ENCODE results near the gene CLASP1. TPM values are rescaled to one million over a fixed set of nuclear protein-coding genes. Genes with fewer than 3 reads are reported as not detected.
"Not testable (repeated sequence)": the region's sequence is repeated elsewhere in the genome, so short reads cannot be mapped to it uniquely, and the experiment has no call there.

The CLASP1 gene
- total and polyA plus RNA-seq, 12 donors, result 10.1 to 90.6 (median 71.7) TPM

DNA sequence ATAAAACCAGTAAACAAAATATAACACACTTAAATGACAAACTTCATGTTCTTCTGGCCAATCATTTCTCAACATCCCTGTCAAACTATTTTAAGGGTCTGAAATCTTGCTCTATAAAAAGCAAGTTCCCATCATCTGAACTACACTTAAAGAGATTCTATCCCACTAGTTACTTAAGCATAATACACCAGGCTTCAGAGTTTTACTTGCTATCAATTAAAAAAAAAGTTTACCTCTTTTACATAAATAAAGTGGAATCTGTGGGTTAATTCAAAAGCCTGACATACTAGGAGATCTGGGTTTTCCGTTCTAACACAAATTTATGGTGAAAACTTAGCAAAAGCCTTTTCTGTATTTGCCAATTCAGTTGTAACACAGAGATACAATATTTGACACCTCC, 1.9 kb downstream of the CLASP1 start:
- DNase-seq (no peak), ATAC-seq (no peak)
- H3K36me3 ChIP-seq, result peaks cover 0 to 6% (median 0%) of the 10 kb centered on the region in 9 donors
- intact Hi-C loops (cut with DNase I), result loop anchor here in 7 of 10 donors (5.0 to 10.0 kb wide), 6 partner anchors 35 to 115 kb away; partner anchors contain the start of gene RNU4ATAC (in 2 of the 7)
- no peaks in the 10 kb centered on the region for H3K9me3 ChIP-seq
- H3K4me1 ChIP-seq, result peaks cover 8 to 79% (median 72%) of the 10 kb centered on the region in 9 donors
- TF ChIP-seq, protein P1, sequence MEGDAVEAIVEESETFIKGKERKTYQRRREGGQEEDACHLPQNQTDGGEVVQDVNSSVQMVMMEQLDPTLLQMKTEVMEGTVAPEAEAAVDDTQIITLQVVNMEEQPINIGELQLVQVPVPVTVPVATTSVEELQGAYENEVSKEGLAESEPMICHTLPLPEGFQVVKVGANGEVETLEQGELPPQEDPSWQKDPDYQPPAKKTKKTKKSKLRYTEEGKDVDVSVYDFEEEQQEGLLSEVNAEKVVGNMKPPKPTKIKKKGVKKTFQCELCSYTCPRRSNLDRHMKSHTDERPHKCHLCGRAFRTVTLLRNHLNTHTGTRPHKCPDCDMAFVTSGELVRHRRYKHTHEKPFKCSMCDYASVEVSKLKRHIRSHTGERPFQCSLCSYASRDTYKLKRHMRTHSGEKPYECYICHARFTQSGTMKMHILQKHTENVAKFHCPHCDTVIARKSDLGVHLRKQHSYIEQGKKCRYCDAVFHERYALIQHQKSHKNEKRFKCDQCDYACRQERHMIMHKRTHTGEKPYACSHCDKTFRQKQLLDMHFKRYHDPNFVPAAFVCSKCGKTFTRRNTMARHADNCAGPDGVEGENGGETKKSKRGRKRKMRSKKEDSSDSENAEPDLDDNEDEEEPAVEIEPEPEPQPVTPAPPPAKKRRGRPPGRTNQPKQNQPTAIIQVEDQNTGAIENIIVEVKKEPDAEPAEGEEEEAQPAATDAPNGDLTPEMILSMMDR (IDR thresholded peaks at IDR 0.05), result no peak
- WGBS, 2 donors, result 61 to 65% methylated on average over 1 of the region's 1 CpG
- peak overlapping the region; percentile 86 to 100 (median 96) for H3K27ac ChIP-seq
- H3K4me3 ChIP-seq, result peak overlapping the region in 9 of 10 donors; percentile 69 to 96 (median 91)
- H3K27me3 ChIP-seq, result no peaks in the 10 kb centered on the region

DNA sequence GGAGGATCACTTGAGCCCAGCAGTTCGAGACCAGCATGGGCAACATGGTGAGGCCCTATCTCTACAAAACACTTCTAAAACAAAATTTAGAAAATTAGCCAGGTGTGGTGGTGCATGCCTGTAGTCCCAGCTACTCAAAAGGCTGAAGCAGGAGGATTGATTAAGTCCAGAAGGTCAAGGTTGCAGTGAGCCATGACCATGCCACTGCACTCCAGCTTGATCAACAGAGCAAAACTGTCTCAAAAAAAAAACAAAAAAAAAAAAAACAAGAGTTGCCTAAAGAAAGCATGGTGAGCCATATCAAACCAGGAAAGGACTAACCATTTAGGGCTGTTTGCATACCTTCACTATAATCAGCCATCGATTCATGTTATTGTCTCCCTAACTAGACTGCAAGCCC, 4.5 kb downstream of the CLASP1 start:
- Histone ChIP-seq H3K27ac (peak overlapping the region in 5 of 10 donors; percentile 3 to 99 (median 88)), H3K4me3 (no peak overlapping the region), H3K9me3 (no peaks in the 10 kb centered on the region), H3K4me1 (peaks cover 0 to 77% (median 59%) of the 10 kb centered on the region in 9 donors), H3K27me3 (no peaks in the 10 kb centered on the region), H3K36me3 (peaks cover 0 to 8% (median 0%) of the 10 kb centered on the region in 9 donors)
- WGBS, 2 donors, result 95 to 97% methylated on average over 2 of the region's 2 CpGs
- intact Hi-C loops (cut with DNase I), result loop anchor here in 7 of 10 donors (5.0 to 10.0 kb wide), 6 partner anchors 32 to 112 kb away; partner anchors contain the start of gene RNU4ATAC (in 2 of the 7)
- DNase-seq (no peak), ATAC-seq (no peak)
- TF ChIP-seq, protein P1 (IDR thresholded peaks at IDR 0.05), result no peak

DNA sequence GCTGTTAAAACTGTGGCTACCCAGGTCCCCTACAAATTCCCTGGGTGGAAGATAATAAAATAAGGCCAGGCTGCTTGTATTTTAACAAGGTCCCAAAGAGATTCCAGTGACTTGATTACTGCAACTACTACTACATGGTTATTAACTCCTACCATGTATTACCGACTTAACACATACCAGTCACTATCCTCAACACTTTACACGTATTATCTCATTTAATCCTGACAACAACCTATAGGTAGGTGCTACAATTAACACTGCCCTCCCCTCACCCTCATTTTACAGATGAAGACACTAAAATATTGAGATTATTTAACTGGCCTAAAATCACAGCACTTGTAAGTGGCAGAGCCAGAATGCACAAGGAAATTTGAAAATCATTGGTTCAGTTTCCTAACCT, 5.4 kb downstream of the CLASP1 start:
- Histone ChIP-seq H3K4me1 (peaks cover 0 to 77% (median 59%) of the 10 kb centered on the region in 9 donors), H3K36me3 (peaks cover 0 to 15% (median 0%) of the 10 kb centered on the region in 9 donors), H3K27ac (no peak overlapping the region), H3K9me3 (no peaks in the 10 kb centered on the region), H3K27me3 (no peaks in the 10 kb centered on the region), H3K4me3 (no peak overlapping the region)
- ATAC-seq (no peak), DNase-seq (no peak)
- intact Hi-C loops (cut with DNase I), result loop anchor here in 4 of 10 donors (5.0 to 10.0 kb wide), 3 partner anchors 47 to 109 kb away; partner anchors contain the start of gene RNU4ATAC (in 1 of the 4)
- 86 to 94% methylated on average over 2 of the region's 2 CpGs for WGBS, 2 donors
- TF ChIP-seq, protein P1 (IDR thresholded peaks at IDR 0.05), result no peak

DNA sequence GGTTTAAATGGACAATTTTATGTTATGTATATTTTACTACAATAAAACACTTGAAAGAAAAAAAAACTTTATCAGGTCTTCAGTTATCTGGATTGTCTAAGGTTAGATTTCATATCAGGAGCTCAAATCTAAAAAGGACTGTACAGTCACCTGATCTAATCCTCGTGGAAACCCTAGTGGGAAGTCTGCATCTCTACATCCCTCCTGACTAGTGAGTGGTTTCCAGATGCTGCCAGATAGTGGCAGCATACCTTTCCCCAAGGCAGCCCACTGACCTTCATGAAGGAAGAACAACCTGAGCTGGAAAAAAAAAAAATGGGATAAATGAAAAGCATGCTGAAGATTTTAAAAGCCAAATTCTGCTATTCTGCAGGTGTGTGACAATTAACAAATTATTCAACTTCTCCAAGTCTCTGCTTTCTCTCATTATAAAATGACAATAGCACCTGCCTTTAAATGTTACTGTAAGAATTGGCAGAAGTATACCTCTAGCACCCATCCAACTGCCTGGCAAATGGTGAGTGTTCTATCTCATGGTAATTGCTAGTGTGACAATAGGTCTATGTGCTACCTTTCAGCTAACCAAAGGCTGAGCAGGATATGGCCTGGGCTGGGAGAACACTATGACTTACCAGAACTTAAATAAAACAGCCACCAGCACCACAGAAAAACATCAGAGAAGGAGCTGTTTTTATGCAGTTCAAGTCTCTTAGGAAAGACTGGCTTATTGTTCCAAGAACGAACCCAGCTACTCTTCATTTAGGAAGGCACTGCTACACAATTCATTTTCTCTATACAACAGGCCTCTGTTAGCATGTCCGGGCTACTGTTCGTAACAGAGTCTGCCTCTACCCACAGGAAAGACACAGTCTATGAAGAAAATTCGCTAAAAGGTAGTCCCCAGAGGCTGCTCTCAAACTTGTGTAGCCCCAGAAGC, 8.6 kb downstream of the CLASP1 start:
- peak overlapping the region in 2 of 10 donors; percentile 1 to 7 for H3K27ac ChIP-seq
- intact Hi-C loops (cut with DNase I), result loop anchor here in 4 of 10 donors (5.0 to 10.0 kb wide), 3 partner anchors 43 to 106 kb away; partner anchors contain the start of gene RNU4ATAC (in 1 of the 4)
- TF ChIP-seq, protein P1 (IDR thresholded peaks at IDR 0.05), result no peak
- H3K9me3 ChIP-seq, result peaks cover 0 to 18% (median 0%) of the 10 kb centered on the region in 11 donors
- 62 to 66% methylated on average over 5 of the region's 5 CpGs for WGBS, 2 donors
- H3K36me3 ChIP-seq, result peaks cover 0 to 15% (median 0%) of the 10 kb centered on the region in 9 donors
- no peak for DNase-seq
- ATAC-seq, result peak in 2 of 8 donors; percentile 31 to 48
- H3K27me3 ChIP-seq, result no peaks in the 10 kb centered on the region
- H3K4me1 ChIP-seq, result peaks cover 0 to 56% (median 35%) of the 10 kb centered on the region in 9 donors
- no peak overlapping the region for H3K4me3 ChIP-seq

DNA sequence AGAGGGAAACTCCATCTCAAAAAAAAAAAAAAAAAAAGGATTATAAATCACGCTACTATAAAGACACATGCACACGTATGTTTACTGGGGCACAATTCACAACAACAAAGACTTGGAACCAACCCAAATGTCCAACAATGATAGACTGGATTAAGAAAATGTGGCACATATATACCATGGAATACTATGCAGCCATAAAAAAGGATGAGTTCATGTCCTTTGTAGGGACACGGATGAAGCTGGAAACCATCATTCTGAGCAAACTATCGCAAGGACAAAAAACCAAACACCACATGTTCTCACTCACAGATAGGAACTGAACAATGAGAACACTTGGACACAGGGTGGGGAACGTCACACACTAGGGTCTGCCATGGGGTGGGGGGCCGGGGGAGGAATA, 9.4 kb downstream of the CLASP1 start:
- DNase-seq, ATAC-seq, H3K27ac ChIP-seq, H3K27me3 ChIP-seq, H3K4me3 ChIP-seq: not testable (repeated sequence)
- Histone ChIP-seq H3K36me3 (peaks cover 0 to 15% (median 0%) of the 10 kb centered on the region in 9 donors), H3K4me1 (peaks cover 0 to 56% (median 35%) of the 10 kb centered on the region in 9 donors), H3K9me3 (peaks cover 0 to 18% (median 0%) of the 10 kb centered on the region in 11 donors)
- 94 to 99% methylated on average over 5 to 6 of the region's 6 CpGs for WGBS, 2 donors
- intact Hi-C loops (cut with DNase I), result loop anchor here in 4 of 10 donors (5.0 to 10.0 kb wide), 3 partner anchors 43 to 105 kb away; partner anchors contain the start of gene RNU4ATAC (in 1 of the 4)
